HG02571 (cell line): ENCODE measurements around the gene NDUFS6.
"Not testable (repeated sequence)": the region's sequence is repeated elsewhere in the genome, so short reads cannot be mapped to it uniquely, and the experiment has no call there.

Experiments
- ATAC-seq: cut with Tn5 transposase; IDR thresholded peaks from one replicate; pipeline ENCODE4 v1.9.1; 2021; ENCODE audit warnings: mild to moderate bottlenecking, moderate library complexity; ENCODE audit not compliant: unreplicated experiment

The NDUFS6 gene

DNA sequence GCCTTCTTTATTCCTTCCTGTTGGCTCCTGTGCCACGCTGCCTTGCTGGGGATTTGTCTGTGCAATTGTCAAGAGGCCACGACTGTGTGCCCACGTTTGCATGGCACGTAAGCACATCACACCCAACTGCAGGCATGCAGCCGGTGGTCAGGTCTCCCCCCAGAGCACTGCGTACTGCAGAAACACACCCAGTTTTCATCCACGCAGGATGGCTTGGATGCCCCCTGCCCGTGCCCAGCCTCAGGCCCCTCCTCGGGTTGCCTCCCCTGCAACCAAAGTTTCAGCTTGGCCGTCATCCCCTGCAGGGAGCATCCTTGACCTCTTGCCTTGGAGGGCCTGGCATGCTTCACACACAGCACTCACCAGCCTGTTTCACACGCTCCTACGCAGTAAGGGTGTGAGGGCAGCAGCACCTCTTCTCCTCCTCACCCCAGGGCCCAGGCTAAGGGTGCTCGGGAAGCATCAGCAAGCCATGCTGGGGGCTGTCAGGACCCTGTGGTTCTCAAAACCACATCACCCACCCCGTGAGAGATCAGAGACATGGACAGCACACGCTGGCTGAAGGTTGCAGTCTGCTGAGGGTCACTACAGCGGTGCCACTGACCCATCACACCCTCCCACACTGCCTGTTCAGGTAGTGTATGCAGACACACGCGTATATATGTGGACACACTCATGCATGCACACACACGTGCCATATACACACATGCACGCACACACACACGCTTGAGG is 4.7 kb upstream of the NDUFS6 start:
- no peak for ATAC-seq

DNA sequence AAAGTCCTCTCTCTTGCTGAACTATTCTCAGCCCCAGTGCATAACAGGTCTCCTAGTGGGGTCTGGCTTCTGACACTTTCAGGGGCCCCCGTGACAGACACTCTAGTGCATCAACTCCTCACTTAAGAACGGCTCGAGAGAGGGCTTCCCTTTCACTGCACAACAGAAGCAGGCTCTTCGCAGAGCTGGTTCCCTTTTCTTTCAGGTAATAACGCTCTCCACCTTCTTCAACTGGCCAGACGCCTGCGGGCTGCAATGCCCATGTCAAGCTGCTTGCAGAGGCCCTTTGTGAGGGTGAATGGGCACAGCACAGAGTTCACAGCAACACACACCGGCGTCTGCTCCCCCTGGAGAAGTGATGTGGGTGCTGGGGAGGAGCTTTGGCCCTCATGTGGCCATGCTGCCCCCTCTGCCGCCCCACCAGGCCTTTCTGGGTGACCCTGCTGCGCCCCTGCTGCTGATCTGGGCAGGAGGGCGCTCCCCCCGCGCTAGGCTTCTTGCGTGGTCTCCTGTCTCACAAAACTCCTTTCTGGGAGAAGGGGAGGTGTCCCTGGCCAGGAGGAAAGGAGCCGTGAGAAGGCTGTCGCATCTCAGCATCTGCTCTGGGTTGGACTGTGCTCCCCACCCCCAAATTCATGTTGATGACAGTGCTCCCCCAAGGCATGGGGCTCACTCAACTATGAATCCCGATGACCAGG is 4.0 kb upstream of the NDUFS6 start:
- no peak for ATAC-seq

GRCh38 chr5:1797855-1798254 is 3.4 kb upstream of the NDUFS6 start:
- ATAC-seq: no peak

- ATAC-seq: not testable (repeated sequence)
Measured at GRCh38 chr5:1798589-1798988, 2.6 kb upstream of the NDUFS6 start.

DNA sequence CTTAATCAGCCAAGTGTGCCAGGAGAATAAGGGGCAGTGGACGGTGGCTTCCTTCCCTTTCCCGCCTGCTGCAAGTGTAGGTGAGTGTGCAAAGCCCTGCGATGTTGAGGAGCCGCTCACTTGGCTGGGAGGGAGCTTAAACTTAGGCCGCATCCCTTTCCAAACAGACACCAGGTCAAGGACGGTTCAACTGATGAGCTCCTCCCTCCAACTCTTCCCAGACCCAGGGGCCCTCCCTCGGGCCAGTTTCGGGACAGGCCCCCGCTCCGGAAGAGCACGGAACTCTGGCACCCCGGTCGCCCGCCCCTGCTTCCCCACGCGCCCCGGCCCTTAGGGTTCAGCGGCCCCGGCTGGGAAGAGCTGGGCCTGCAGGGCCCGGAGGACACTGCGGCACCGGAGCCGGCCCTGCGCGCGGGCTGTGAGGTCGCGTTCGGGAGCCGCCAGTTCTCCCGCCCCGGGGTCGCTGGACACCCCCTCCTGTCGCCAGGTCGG is 2.1 kb upstream of the NDUFS6 start:
- peak; percentile 31 for ATAC-seq

DNA sequence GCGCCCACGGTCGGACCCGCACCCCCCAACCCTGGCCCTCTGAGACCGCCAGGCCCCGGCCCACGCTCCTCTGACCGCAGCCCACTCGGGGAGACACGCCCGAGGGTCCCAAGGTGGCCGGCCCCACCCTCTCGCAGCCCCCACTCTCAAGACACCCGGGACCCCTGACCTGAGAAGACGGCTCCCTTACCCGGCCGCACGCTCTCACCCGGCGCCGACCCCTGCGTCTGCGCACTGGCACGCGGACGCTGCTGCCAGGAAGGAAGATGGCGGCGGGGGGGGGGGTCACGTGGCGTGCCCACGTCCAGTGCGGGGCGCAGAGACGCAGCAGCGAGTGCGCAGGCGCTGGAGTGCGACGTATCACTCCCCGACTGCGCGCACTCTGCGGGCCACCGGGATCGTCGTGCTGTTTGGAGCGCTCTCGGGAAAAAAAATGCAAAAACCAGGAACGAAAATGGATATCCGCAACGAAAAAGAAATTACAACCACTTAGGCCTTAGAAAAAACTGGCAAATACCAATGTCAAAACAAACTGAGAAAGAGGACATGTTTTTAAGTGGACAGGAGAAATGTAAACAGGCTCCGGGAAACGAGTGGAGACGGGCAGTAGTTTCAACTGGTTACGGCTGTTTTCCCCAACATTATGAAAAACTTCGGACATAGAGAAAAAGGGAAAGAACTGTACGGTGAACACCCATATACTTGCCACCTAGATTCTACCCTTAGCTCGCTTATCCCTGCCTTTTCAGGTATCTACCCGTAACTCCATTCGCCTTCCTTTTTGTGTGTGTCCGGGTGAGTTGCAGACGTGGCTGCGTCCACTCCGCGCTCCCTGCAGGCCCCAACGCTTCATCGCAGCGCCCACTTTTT is 1.4 kb upstream of the NDUFS6 start, which contains the start of gene MRPL36:
Gene MRPL36, minus strand, starts transcription at position 236 of the 870 bp plus-strand sequence. CDS start 902 bp downstream, outside the sequence.
- ATAC-seq: peak; percentile 55

DNA sequence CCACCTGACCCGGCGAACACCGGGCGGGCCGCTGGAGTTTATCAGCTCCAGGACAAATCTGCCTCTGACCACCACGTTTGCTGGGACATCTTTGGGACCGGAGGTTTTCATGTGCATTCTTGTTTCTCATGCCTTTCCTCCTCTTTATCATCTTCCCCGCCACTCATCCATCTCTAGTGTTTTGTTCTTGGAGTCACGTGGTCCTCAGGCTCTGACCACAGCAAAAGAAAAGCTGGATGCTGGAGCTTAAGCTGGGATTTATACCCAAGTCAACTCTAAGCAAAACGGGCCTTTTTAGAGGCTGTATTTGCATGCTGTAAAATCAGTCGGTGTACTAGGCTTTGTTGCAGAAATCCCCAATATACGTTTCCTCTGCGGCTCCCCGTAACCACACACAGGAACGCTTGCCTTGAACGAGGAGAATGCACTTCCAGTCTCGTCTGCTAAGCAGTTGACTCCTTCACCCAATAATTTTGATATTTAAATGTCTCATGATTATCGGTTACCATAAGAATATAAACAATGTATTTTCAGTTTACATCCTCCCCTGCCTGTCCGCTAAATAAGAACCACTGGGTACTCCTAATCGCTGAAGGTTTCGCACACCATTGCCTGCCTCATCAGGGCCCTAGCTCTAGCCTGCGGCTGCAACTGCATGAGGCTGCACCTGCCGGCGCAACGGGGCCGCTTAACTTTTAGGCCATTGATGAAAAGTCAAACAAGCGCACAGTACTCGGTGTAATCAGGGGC is 560 bp upstream of the NDUFS6 start:
- peak; percentile 32 for ATAC-seq

GRCh38 chr5:1801967-1802295 is 724 bp downstream of the NDUFS6 start:
- no peak for ATAC-seq

- no peak for ATAC-seq
Measured at GRCh38 chr5:1803192-1803591, 2.0 kb downstream of the NDUFS6 start.

GRCh38 chr5:1804001-1804690 is 2.9 kb downstream of the NDUFS6 start:
- no peak for ATAC-seq

- ATAC-seq: no peak
Measured at GRCh38 chr5:1805326-1805725, 4.1 kb downstream of the NDUFS6 start.

- no peak for ATAC-seq
Measured at GRCh38 chr5:1805736-1806135, 4.5 kb downstream of the NDUFS6 start.

- no peak for ATAC-seq
Measured at GRCh38 chr5:1806199-1806598, 5.0 kb downstream of the NDUFS6 start.

- no peak for ATAC-seq
Measured at GRCh38 chr5:1806974-1807373, 5.8 kb downstream of the NDUFS6 start.

GRCh38 chr5:1807451-1808185 is 6.4 kb downstream of the NDUFS6 start:
- ATAC-seq: no peak

GRCh38 chr5:1808439-1808838 is 7.2 kb downstream of the NDUFS6 start:
- ATAC-seq: no peak

- ATAC-seq: no peak
Measured at GRCh38 chr5:1809416-1810035, 8.3 kb downstream of the NDUFS6 start.

DNA sequence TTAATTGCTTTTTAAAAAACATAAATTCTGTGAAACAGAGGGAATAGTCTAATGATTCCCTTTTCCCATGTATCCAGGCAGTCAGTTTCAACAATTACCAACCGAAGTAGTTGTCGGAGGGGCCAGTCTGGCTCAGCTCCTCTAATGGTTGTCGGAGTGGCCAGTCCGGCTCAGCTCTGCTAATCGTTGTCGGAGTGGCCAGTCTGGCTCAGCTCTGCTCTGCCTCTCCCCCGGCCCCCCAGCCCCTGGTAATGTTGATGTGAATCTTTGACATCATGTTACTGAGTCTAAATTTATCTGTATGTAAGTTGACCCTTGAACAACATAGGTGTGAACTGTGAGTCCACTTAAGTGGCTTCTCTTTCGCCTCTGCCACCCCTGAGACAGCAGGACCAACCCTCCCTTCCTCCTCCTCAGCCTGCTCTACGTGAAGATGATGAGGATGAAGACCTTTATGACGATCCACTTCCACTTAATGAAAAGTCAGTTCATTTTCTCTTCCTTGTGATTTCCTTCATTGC is 9.4 kb downstream of the NDUFS6 start:
- no peak for ATAC-seq
